ENCODE data around the gene CAMLG.
"Not testable (repeated sequence)": the region's sequence is repeated elsewhere in the genome, so short reads cannot be mapped to it uniquely, and the experiment has no call there.

The CAMLG gene

GRCh38 chr5:134738133-134738962 is at the start of gene CAMLG:
TSS of gene CAMLG (plus strand) at chr5:134738548. CDS start at chr5:134738621, 73 bp downstream.
- peak; percentile 99 for DNase-seq

DNA sequence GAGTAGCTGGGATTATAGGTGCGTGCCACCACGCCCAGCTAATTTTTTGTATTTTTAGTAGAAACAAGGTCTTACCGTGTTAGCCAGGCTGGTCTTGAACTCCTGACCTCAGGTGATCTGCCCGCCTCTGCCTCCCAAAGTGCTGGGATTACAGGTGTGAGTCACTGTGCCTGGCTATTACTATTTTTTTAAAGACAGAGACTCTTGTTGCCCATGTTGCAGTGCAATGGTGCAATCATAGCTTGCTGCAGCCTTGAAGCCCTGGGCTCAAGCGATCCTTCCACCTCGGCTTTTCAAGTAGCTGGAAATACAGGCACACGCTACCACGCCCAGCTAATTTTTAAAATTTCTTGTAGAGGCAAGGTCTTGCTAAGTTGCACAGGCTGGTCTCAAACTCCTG is 48.2 kb upstream of the CAMLG start:
- not testable (repeated sequence) for DNase-seq

DNA sequence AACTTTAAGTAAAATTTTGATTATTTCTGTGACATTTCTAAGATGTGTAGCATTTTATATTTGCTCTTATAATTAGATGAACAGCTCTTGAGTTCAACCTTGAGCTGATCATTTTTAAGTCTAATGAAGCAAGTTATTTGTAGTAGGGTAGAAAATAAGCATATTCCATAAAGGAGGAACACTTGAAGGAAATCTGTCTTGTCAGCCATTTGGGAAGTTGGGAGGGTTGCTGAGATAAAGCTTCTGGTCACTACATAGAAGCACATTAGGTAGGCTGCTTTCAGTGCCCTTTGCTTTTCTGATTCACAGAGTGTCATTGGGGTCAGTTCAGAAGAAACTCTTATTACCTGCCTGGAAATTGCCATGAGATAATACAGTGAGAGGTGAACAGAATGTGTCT is 45.6 kb upstream of the CAMLG start:
- no peak for DNase-seq

- no peak for DNase-seq
Observed at GRCh38 chr5:134708301-134708700, 30.0 kb upstream of the CAMLG start.

GRCh38 chr5:134714120-134714519 is 24.2 kb upstream of the CAMLG start:
- DNase-seq = peak; percentile 41

GRCh38 chr5:134714541-134714940 is 23.8 kb upstream of the CAMLG start:
- peak; percentile 72 for DNase-seq

GRCh38 chr5:134715466-134715865 is 22.9 kb upstream of the CAMLG start:
- not testable (repeated sequence) for DNase-seq

DNA sequence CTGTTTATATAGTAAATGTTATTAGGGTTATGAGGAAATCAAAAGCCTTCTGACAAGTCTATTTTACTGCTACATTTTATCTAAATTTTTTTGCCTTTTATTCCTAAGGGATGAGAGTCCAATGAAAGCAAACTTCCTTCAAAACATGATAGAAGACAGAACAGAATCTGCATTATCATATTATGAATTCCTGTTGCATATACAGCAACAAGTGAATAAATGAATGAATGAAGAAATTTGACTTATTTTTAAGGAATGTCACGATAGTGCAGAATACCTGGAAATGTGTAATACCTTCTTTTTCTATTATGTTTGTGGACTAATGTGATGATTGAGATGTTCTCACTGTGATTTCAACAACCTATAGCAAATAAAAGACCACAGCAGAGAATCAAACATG is 13.5 kb upstream of the CAMLG start:
- no peak for DNase-seq

DNA sequence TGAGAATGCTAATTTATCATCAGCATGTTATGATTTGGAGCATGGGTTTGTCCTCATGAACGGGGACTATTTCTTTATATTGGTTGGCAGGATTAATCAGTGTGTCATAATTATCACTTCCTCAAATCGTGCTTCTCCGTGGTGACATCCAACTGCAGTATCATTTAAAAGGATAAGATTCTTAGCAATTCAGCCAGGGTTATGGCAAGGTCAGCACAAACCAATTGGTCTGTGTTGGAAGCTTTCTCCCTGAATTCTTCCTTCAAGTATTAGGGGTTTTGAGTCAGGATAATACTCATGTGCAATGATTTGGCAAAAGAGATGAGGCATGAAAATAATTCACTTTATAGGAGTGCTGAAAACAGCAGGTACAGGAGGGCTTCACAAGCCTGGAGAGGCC is 5.5 kb upstream of the CAMLG start:
- peak; percentile 40 for DNase-seq

GRCh38 chr5:134735243-134735642 is 3.1 kb upstream of the CAMLG start:
- peak; percentile 49 for DNase-seq

- DNase-seq = peak; percentile 66
Observed at GRCh38 chr5:134736173-134736812, 2.1 kb upstream of the CAMLG start.

DNA sequence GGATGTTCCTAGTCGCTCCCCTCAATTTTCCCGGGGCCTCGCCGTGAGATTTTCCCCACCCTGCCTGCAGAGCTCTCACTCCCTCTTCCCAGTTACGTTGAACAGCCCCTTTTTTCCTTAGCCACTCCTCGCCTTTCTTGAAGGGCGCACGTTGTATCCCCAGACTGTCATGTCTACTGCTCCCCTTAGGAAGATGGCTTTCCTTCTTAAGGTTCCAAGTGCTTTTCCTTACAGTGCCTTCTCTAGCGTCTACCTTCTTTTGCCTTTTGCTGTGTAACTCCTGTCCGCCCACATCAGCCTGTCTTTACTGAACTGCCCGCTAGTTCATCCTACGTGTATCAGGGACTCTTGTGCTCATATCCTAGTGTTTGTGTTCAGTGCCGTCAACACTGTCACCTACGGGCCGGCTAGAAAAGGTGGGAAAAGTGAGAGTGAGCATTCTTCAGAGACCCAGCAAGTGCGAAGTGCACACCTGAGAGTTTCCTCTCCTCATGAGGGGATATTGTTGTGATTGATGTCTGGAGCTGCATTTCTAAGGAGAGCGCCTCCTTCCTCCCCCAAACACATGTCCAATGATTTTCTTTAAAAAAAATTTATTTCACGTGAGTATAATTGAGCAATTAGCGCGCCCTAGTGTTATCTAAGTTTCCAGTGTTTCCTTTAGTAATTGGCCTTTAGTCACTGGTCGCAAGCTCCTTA is 764 bp downstream of the CAMLG start:
- DNase-seq = peak; percentile 93

- no peak for DNase-seq
Observed at GRCh38 chr5:134741052-134741451, 2.7 kb downstream of the CAMLG start.

GRCh38 chr5:134742134-134742533 is 3.8 kb downstream of the CAMLG start:
- DNase-seq = no peak

- no peak for DNase-seq
Observed at GRCh38 chr5:134749415-134749814, 11.1 kb downstream of the CAMLG start.

DNA sequence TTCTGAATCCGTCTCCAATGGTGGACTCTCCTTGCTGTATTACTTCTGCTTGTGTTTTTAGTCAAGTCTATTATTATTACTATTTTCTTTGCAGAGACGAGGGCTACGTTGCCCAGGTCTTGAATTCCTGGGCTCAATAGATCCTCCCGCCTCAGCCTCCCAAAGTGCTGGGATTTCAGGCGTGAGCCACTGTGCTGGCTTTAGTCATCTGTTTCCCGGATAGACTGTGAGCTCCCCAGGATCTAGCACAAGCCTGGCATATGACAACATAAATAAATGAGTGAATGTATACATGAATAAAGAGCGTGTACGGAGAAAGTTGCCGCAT is 19.8 kb downstream of the CAMLG start:
- DNase-seq = no peak

- peak; percentile 98 for DNase-seq
Observed at GRCh38 chr5:134758504-134759341, 20.4 kb downstream of the CAMLG start, which contains the start of gene DDX46. TSS of gene DDX46 (plus strand) at chr5:134758779. CDS start at chr5:134758939, 160 bp downstream.

DNA sequence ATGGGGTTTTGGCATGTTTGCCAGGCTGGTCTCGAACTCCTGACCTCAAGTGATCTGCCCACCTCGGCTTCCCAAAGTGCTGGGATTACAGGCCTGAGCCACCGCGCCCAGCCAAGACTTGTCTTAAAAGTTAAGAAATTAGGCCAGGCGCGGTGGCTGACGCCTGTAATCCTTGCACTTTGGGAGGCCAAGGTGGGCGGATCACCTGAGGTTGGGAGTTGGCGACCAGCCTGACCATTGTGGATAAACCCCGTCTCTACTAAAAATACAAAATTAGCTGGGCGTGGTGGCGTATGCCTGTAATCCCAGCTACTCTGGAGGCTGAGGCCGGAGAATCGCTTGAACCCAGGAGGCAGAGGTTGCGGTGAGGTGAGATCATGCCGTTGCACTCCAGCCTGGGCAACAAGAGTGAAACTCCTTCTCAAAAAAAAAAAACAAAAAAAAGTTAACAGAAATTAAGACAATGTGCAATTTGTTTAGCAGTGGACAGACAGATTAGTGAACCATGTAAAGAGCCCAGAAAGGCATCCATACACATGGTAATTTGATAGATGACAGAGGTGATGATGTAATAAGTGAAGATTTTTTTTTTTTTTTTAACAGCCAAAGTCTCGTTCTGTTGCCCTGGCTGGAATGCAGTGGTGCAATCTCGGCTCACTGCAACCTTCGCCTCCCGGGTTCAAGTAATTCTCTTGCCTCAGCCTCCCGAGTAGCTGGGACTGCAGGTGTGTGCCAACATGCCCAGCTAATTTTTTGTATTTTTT is 29.4 kb downstream of the CAMLG start:
- not testable (repeated sequence) for DNase-seq

DNA sequence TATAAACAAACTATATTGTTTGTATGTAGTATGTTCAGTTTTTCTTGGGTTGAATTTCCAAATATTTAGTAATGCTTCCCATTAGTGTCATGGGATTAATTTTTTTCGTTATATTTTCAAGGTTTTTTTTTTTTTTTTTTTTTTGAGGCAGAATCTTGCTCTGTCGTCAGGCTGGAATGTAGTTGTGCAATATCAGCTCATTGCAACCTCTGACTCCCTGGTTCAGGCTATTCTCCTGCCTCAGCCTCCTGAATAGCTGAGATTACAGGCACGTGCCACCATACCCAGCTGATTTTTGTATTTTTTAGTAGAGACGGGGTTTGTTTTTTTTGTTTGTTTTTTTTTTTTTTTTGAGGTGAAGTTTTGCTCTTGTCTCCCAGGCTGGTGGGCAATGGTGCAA is 30.9 kb downstream of the CAMLG start:
- no peak for DNase-seq

- DNase-seq = no peak
Observed at GRCh38 chr5:134772461-134773125, 34.2 kb downstream of the CAMLG start.

DNA sequence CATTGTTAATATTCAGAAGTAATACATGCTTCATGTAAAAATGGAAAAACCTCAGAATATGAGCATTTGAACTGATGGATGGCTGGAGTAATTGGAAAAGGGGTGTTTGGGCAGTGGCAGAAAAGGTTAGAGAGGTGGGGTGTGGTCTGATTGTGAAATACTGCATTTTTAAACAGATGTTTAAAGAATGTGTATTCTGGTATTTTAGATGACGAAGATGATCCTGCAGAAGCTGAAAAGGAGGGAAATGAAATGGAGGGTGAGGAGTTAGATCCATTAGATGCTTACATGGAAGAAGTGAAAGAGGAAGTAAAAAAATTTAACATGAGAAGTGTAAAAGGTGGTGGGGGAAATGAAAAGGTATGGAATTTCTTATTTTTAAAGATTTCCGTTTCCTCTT is 39.0 kb downstream of the CAMLG start:
- DNase-seq = no peak
